SK-N-SH (cell line): ENCODE measurements around the gene TRIM38. TPM values are rescaled to one million over a fixed set of nuclear protein-coding genes. Genes with fewer than 3 reads are reported as not detected.
"Not testable (repeated sequence)": the region's sequence is repeated elsewhere in the genome, so short reads cannot be mapped to it uniquely, and the experiment has no call there.

Experiments used
- CTCF ChIA-PET: fragments of 300-600, 350-600 bp; formaldehyde crosslinking; extraction: SDS; loops from one replicate; lab custom pipeline; 2021; lab: Yijun Ruan, JAX
- POLR2A ChIA-PET: fragments of 350-600 bp; sonication (Branson Sonifier 250); formaldehyde crosslinking; extraction: SDS; loops from one replicate; lab custom pipeline; 2020; ENCODE audit warnings: antibody characterized with exemption, inconsistent platforms; lab: Yijun Ruan, JAX
- DNase-seq: peaks from one replicate; pipeline ENCODE4 v3.0.0; 2012
- H2AFZ ChIP-seq: fragments of 200-600 bp; sonication (generic); 2 replicates; pipeline ENCODE4 v1.8.1; 2016; ENCODE audit warnings: antibody characterized with exemption, mild to moderate bottlenecking, low read depth
- H3F3A ChIP-seq: fragments of 200-600 bp; sonication (generic); replicated peaks from 2 replicates; pipeline ENCODE3; 2016; ENCODE audit warnings: antibody characterized with exemption, mild to moderate bottlenecking; ENCODE audit not compliant: insufficient read depth
- H3K27ac ChIP-seq, 2 experiments: fragments of 200-500 bp in 1 of 2; fragments of 200-600 bp in 1 of 2; sonication (Bioruptor generic) in 1 of 2; sonication (generic), shearing (Covaris generic) in 1 of 2; 2 replicates each; pipeline versions ENCODE4 v1.5.1 to v1.6.1; 2014 to 2016; ENCODE audit warnings: low read depth in 2 of 2, inconsistent platforms in 1 of 2, low read length in 1 of 2, mild to moderate bottlenecking in 1 of 2, mixed read lengths in 1 of 2
- H3K27me3 ChIP-seq: fragments of 200-600 bp; sonication (generic), shearing (Covaris generic); 2 replicates; pipeline ENCODE4 v1.6.1; 2016; ENCODE audit warnings: mixed run types; ENCODE audit not compliant: insufficient read depth
- H3K36me3 ChIP-seq, 2 experiments: fragments of 200-500 bp in 1 of 2; fragments of 200-600 bp in 1 of 2; sonication (Bioruptor generic) in 1 of 2; sonication (generic) in 1 of 2; replicated peaks in 1 of 2; 2 replicates each; pipeline versions ENCODE3 to v1.5.1; 2014 to 2016; ENCODE audit warnings: low read length in 1 of 2, mild to moderate bottlenecking in 1 of 2; ENCODE audit not compliant: insufficient read depth in 2 of 2, control insufficient read depth in 1 of 2
- H3K4me1 ChIP-seq, 2 experiments: fragments of 200-500 bp in 1 of 2; fragments of 200-600 bp in 1 of 2; sonication (Bioruptor generic) in 1 of 2; sonication (generic), shearing (Covaris generic) in 1 of 2; 2 replicates each; pipeline versions ENCODE4 v1.5.1 to v1.6.1; 2014 to 2016; ENCODE audit warnings: low read depth in 1 of 2, low read length in 1 of 2, mixed run types in 1 of 2; ENCODE audit not compliant: insufficient read depth in 2 of 2, control insufficient read depth in 1 of 2
- H3K4me2 ChIP-seq: fragments of 200-600 bp; sonication (generic), shearing (Covaris generic); 2 replicates; pipeline ENCODE4 v1.6.1; 2017; ENCODE audit warnings: mixed run types
- H3K4me3 ChIP-seq, 2 experiments: fragments of 200-500 bp in 1 of 2; fragments of 200-600 bp in 1 of 2; sonication (Bioruptor generic) in 1 of 2; sonication (generic), shearing (Covaris generic) in 1 of 2; 2 replicates each; pipeline versions ENCODE4 v1.5.1 to v1.8.1; 2014 to 2016; ENCODE audit warnings: low read depth in 2 of 2, inconsistent platforms in 1 of 2, low read length in 1 of 2, mild to moderate bottlenecking in 1 of 2, mixed read lengths in 1 of 2, moderate library complexity in 1 of 2
- H3K79me2 ChIP-seq: fragments of 200-600 bp; sonication (generic); 2 replicates; pipeline ENCODE4 v1.8.1; 2017; ENCODE audit warnings: mild to moderate bottlenecking; ENCODE audit not compliant: insufficient read depth
- H3K9ac ChIP-seq: fragments of 200-600 bp; sonication (generic); 2 replicates; pipeline ENCODE4 v1.6.1; 2017; ENCODE audit warnings: mixed run types
- H3K9me2 ChIP-seq: fragments of 200-600 bp; sonication (generic); 2 replicates; pipeline ENCODE4 v1.6.1; 2017; ENCODE audit warnings: mixed run types
- H3K9me3 ChIP-seq: fragments of 200-600 bp; sonication (generic); 2 replicates; pipeline ENCODE4 v1.6.1; 2017; ENCODE audit warnings: mixed run types, mild to moderate bottlenecking, moderate library complexity
- H4K20me1 ChIP-seq: fragments of 200-600 bp; sonication (generic); 2 replicates; pipeline ENCODE4 v1.6.1; 2017; ENCODE audit warnings: mild to moderate bottlenecking, mixed run types; ENCODE audit not compliant: insufficient read depth
- EP300 ChIP-seq, 2 experiments: IDR thresholded peaks; 2 replicates each; pipeline versions ENCODE4 v1.4.0 to v1.6.1; 2012; ENCODE audit warnings: borderline replicate concordance in 1 of 2, low read depth in 1 of 2, low read length in 1 of 2
- EZH2phosphoT487 ChIP-seq: fragments of 200-600 bp; sonication (generic); IDR thresholded peaks from 2 replicates; pipeline ENCODE4 v1.6.1; 2017; ENCODE audit warnings: low read depth, mixed run types, mild to moderate bottlenecking, antibody characterized with exemption, moderate library complexity, borderline replicate concordance
- JUND ChIP-seq: IDR thresholded peaks from 2 replicates; pipeline ENCODE4 v1.4.0; 2012
- MEF2A ChIP-seq: IDR thresholded peaks from 2 replicates; pipeline ENCODE4 v1.4.0; 2012; ENCODE audit warnings: low read depth, borderline replicate concordance
- NRF1 ChIP-seq: IDR thresholded peaks from 2 replicates; pipeline ENCODE4 v1.6.1; 2012; ENCODE audit warnings: low read depth, mild to moderate bottlenecking, low read length
- RFX5 ChIP-seq: IDR thresholded peaks from 2 replicates; pipeline ENCODE4 v1.6.1; 2012; ENCODE audit warnings: mild to moderate bottlenecking, improper control_type of control experiment, low read length
- RXRA ChIP-seq: IDR thresholded peaks from 2 replicates; pipeline ENCODE4 v1.4.0; 2012; ENCODE audit warnings: low read depth, mild to moderate bottlenecking, borderline replicate concordance
- YY1 ChIP-seq: IDR thresholded peaks from 2 replicates; pipeline ENCODE4 v1.4.0; 2012; ENCODE audit warnings: low read depth, mild to moderate bottlenecking
- ZBTB33 ChIP-seq: IDR thresholded peaks from 2 replicates; pipeline ENCODE4 v1.4.0; 2012; ENCODE audit warnings: low read depth, borderline replicate concordance
- WGBS: methylation state at CpG from one replicate; pipeline ENCODE4 v1.1.6; 2017; ENCODE audit warnings: low lambda C conversion rate; 5-methylcytosine and 5-hydroxymethylcytosine counted together
- polyA plus RNA-seq, 3 experiments: library from polyadenylated mRNA; depleted of rRNA; stranded (reverse); fragments of >200 nt; gene quantifications; 2 replicates each; pipeline ENCODE4 v1.2.3, GENCODE V29; 2012

The TRIM38 gene
- polyA plus RNA-seq, 1 of the 3 experiments (the other 2 are of a cell fraction), result 0.62 TPM

- TF ChIP-seq RXRA (no peak), RFX5 (peak; percentile 76)
- ChIA-PET CTCF (interaction anchor here (1.3 to 1.4 kb wide), 2 partner anchors 11 to 94 kb away, joined by 3 to 5 read pairs; no protein-coding TSS in a partner anchor), POLR2A (no interaction called here)
- peaks cover 0 to 11% of the 10 kb centered on the region in 2 experiments for H3K36me3 ChIP-seq
- H3K9ac ChIP-seq, result no peak overlapping the region
- H3F3A ChIP-seq, result peaks cover 12% of the 10 kb centered on the region
- no peaks in the 10 kb centered on the region for H3K27me3 ChIP-seq
- H3K4me2 ChIP-seq, result no peak overlapping the region
- DNase-seq, result no peak
- no peaks in the 10 kb centered on the region for H3K79me2 ChIP-seq
- 92% methylated on average over 1 of the region's 1 CpG for WGBS
- no peak overlapping the region for H2AFZ ChIP-seq
- H3K27ac ChIP-seq, result no peak overlapping the region
- H4K20me1 ChIP-seq, result no peaks in the 10 kb centered on the region
- H3K4me1 ChIP-seq, result peaks cover 6 to 8% of the 10 kb centered on the region in 2 experiments; a peak in 3 of 4 replicates
- no peaks in the 10 kb centered on the region for H3K9me3 ChIP-seq
- no peak overlapping the region for H3K4me3 ChIP-seq
- H3K9me2 ChIP-seq, result no peaks in the 10 kb centered on the region
Measured at GRCh38 chr6:25995507-25995906, 32.9 kb downstream of the TRIM38 start.

- Histone ChIP-seq H3K79me2 (no peaks in the 10 kb centered on the region), H3K4me1 (peaks cover 4 to 8% of the 10 kb centered on the region in 2 experiments; a peak in 3 of 4 replicates), H3K9ac (no peak overlapping the region), H3K4me2 (no peak overlapping the region), H4K20me1 (no peaks in the 10 kb centered on the region), H3K27ac (no peak overlapping the region), H3K9me2 (no peaks in the 10 kb centered on the region), H3K9me3 (no peaks in the 10 kb centered on the region), H3K27me3 (no peaks in the 10 kb centered on the region), H3F3A (peaks cover 6% of the 10 kb centered on the region)
- no peak for DNase-seq
- WGBS, result 93% methylated on average over 3 of the region's 3 CpGs
- ChIA-PET POLR2A (no interaction called here), CTCF (interaction anchor here (0.6 to 0.7 kb wide), 2 partner anchors 8 to 12 kb away, joined by 3 read pairs; no protein-coding TSS in a partner anchor)
- TF ChIP-seq MEF2A (no peak), EZH2phosphoT487 (no peak), RXRA (no peak), EP300 (IDR thresholded peaks at IDR 0.05; ENCODE audit: borderline replicate concordance in 1 of 2, low read depth in 1 of 2, low read length in 1 of 2) (no peak), YY1 (no peak), JUND (no peak), NRF1 (no peak)
- TF ChIP-seq, all 33 proteins: peak for 0
- H3K36me3 ChIP-seq, result peaks cover 0 to 11% of the 10 kb centered on the region in 2 experiments
- H2AFZ ChIP-seq, result no peak overlapping the region
- no peak overlapping the region for H3K4me3 ChIP-seq
Measured at GRCh38 chr6:25997921-25998320, 35.3 kb downstream of the TRIM38 start.

DNA sequence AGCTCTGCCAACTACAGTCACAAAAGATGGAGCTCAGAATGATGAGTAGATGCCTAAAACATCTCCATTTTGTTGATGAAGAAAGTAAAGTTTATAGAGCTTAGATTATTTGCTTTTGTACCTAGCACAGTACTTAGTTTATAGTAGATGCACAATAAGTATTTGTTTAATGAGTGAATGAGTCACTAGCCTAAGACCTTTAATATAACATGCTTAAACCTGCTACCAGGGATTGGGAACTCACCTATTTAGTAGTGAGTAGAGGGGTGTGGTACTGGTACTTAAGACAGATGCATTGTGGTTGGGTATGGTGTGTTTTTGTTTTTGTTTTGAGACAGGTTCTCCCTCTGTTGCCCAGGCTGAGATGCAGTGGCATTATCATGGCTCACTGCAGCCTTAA, 35.8 kb downstream of the TRIM38 start:
- ChIA-PET POLR2A (no interaction called here), CTCF (interaction anchor here (0.6 to 0.7 kb wide), 2 partner anchors 8 to 12 kb away, joined by 3 read pairs; no protein-coding TSS in a partner anchor)
- Histone ChIP-seq H3K9ac (no peak overlapping the region), H3K4me2 (no peak overlapping the region), H3K36me3 (peaks cover 0 to 11% of the 10 kb centered on the region in 2 experiments), H2AFZ (no peak overlapping the region), H3K27ac (no peak overlapping the region), H4K20me1 (no peaks in the 10 kb centered on the region), H3K79me2 (no peaks in the 10 kb centered on the region), H3F3A (peaks cover 1% of the 10 kb centered on the region), H3K27me3 (no peaks in the 10 kb centered on the region), H3K4me1 (peaks cover 4 to 7% of the 10 kb centered on the region in 2 experiments; a peak in 3 of 4 replicates), H3K9me2 (no peaks in the 10 kb centered on the region), H3K9me3 (no peaks in the 10 kb centered on the region), H3K4me3 (no peak overlapping the region)
- TF ChIP-seq NRF1 (no peak), JUND (no peak), ZBTB33 (no peak)
- no peak for DNase-seq

- H3K27ac ChIP-seq, H3K79me2 ChIP-seq, H2AFZ ChIP-seq, CTCF ChIA-PET, POLR2A ChIA-PET, H3K27me3 ChIP-seq, H3K9me3 ChIP-seq, H3F3A ChIP-seq, H3K9ac ChIP-seq, H3K4me2 ChIP-seq, H3K9me2 ChIP-seq, H3K4me1 ChIP-seq, H3K4me3 ChIP-seq, H4K20me1 ChIP-seq, DNase-seq: not testable (repeated sequence)
- WGBS, result 75% methylated on average over 2 of the region's 2 CpGs
- peaks cover 0 to 11% of the 10 kb centered on the region in 2 experiments for H3K36me3 ChIP-seq
Measured at GRCh38 chr6:25999225-25999624, 36.6 kb downstream of the TRIM38 start.
